Neural crest cell (in vitro differentiated cells): Measurements from ENCODE around the gene HMG20A. TPM values are rescaled to one million over a fixed set of nuclear protein-coding genes. Genes with fewer than 3 reads are reported as not detected.

Experiments
- DNase-seq: peaks from one replicate; pipeline ENCODE4 v3.0.0; 2021; ENCODE audit warnings: low read depth, mixed read lengths, low spot score
- H3K27ac Mint-ChIP-seq: one replicate; pipeline ENCODE4 v1.8.0; 2021; ENCODE audit warnings: mild to moderate bottlenecking, mixed read lengths; ENCODE audit not compliant: unreplicated experiment
- H3K27me3 Mint-ChIP-seq: 2 replicates; pipeline ENCODE4 v1.8.0; 2021; ENCODE audit warnings: low read depth, mild to moderate bottlenecking, mixed read lengths
- H3K36me3 Mint-ChIP-seq: 2 replicates; pipeline ENCODE4 v1.8.0; 2021; ENCODE audit warnings: low read depth, mild to moderate bottlenecking, mixed read lengths
- H3K4me1 Mint-ChIP-seq: 2 replicates; pipeline ENCODE4 v1.8.0; 2021; ENCODE audit warnings: mixed read lengths
- H3K4me3 Mint-ChIP-seq: one replicate; pipeline ENCODE4 v1.8.0; 2021; ENCODE audit warnings: mild to moderate bottlenecking, mixed read lengths
- H3K9me3 Mint-ChIP-seq: 2 replicates; pipeline ENCODE4 v1.8.0; 2021; ENCODE audit warnings: mixed read lengths
- total RNA-seq: library from RNA; stranded (reverse); gene quantifications from 2 replicates; pipeline ENCODE4 v1.2.1, GENCODE V29; 2021
- TF ChIP-seq, protein P1 (sequence below): fragments of 200-600 bp; sonication (generic); conservative IDR thresholded peaks from 2 replicates; pipeline ENCODE4 v1.5.0; 2021; ENCODE audit warnings: antibody characterized with exemption, mild to moderate bottlenecking

HMG20A gene
- total RNA-seq, 1 donor from 2014 or later: 67.2 TPM

DNA sequence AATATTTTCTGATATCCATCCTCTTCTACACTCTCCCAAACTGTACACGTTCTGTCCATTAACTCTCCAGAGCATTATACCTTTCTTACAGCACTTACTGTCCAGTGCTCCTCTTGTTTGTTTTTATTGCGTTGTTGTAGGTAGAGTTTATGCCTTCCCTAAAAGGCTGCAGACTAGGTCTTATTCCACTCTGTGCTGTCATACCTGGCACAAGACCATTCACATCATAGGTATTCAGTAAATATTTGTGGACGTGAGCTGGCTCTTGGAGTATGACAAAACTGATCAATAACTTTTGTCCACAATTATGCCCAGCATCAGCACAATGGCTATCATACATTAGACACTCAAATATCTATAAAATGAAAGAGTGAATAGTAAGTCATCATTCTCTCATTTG, 4.4 kb downstream of the HMG20A start:
- H3K27me3 Mint-ChIP-seq: no peaks in the 10 kb centered on the region
- H3K9me3 Mint-ChIP-seq: no peaks in the 10 kb centered on the region
- H3K4me3 Mint-ChIP-seq: peak overlapping the region; percentile 12
- peaks cover 28% of the 10 kb centered on the region for H3K4me1 Mint-ChIP-seq
- H3K27ac Mint-ChIP-seq: no peak overlapping the region
- no peak for DNase-seq
- TF ChIP-seq, protein P1, sequence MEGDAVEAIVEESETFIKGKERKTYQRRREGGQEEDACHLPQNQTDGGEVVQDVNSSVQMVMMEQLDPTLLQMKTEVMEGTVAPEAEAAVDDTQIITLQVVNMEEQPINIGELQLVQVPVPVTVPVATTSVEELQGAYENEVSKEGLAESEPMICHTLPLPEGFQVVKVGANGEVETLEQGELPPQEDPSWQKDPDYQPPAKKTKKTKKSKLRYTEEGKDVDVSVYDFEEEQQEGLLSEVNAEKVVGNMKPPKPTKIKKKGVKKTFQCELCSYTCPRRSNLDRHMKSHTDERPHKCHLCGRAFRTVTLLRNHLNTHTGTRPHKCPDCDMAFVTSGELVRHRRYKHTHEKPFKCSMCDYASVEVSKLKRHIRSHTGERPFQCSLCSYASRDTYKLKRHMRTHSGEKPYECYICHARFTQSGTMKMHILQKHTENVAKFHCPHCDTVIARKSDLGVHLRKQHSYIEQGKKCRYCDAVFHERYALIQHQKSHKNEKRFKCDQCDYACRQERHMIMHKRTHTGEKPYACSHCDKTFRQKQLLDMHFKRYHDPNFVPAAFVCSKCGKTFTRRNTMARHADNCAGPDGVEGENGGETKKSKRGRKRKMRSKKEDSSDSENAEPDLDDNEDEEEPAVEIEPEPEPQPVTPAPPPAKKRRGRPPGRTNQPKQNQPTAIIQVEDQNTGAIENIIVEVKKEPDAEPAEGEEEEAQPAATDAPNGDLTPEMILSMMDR: no peak
- H3K36me3 Mint-ChIP-seq: peaks cover 2% of the 10 kb centered on the region

DNA sequence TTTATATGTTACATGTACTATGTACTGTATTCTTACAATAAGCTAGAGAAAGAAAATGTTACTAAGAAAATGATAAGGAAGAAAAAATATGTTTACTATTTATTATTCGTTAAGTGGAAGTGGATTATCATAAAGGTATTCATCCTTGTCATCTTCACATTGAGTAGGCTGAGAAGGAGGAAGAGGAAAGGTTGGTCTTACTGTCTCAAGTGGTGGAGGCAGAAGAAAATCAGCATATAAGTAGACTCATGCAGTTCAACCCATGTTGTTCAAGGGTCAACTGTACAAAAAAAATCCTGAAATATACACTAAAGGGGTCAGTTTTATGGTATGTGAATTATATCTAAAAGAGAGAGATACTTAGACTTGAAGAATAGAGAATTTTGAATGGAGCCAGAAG, 5.7 kb downstream of the HMG20A start:
- Mint-ChIP-seq H3K9me3 (no peaks in the 10 kb centered on the region), H3K4me3 (no peak overlapping the region), H3K27me3 (no peaks in the 10 kb centered on the region), H3K4me1 (peaks cover 25% of the 10 kb centered on the region), H3K27ac (no peak overlapping the region), H3K36me3 (peaks cover 2% of the 10 kb centered on the region)
- DNase-seq: no peak
- TF ChIP-seq, protein P1: no peak

DNA sequence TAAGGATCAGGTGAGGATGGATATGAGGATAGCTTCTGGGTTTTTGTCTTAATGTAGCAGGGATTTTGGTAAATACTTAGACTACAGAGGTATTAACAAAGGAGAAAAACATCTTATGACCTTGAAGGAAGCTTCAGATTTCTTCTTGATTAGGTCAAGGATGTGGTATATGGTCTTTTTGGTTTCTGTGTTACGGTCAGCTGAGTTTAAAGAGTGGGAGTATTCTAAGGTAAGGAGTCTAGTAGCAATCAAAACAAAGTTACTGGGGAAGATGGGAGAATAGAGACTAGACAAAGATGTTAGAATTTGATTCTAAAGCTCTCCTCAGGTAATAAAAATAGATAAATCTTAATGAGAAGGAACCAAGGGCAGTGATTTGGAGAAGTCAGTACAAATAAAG, 6.2 kb downstream of the HMG20A start:
- Mint-ChIP-seq H3K4me1 (peaks cover 20% of the 10 kb centered on the region), H3K27me3 (no peaks in the 10 kb centered on the region), H3K9me3 (no peaks in the 10 kb centered on the region), H3K27ac (no peak overlapping the region), H3K4me3 (no peak overlapping the region), H3K36me3 (peaks cover 2% of the 10 kb centered on the region)
- no peak for DNase-seq
- TF ChIP-seq, protein P1: no peak

DNA sequence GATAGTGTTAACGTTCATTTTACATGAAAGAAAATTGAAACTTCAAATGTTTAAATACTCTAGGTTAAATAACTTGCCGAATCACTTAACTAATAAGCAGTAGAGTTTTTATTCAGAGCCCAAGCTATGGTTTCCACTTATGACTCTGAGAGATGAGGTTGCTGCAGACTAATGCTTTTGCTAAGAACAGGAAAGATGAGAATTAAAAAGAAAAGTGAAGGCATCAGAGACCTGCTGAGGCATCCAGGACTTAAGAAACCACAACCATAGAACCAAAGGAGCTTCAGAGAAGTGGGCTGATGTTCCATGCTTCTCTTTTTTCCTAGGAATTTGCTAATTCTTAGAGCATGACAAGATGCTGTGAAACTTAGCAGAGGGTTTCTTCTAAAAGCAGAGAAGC, 9.5 kb downstream of the HMG20A start:
- no peaks in the 10 kb centered on the region for H3K27me3 Mint-ChIP-seq
- H3K4me3 Mint-ChIP-seq: no peak overlapping the region
- no peak for DNase-seq
- no peak overlapping the region for H3K27ac Mint-ChIP-seq
- peaks cover 2% of the 10 kb centered on the region for H3K36me3 Mint-ChIP-seq
- H3K4me1 Mint-ChIP-seq: peaks cover under 1% of the 10 kb centered on the region
- no peaks in the 10 kb centered on the region for H3K9me3 Mint-ChIP-seq
- TF ChIP-seq, protein P1: no peak

DNA sequence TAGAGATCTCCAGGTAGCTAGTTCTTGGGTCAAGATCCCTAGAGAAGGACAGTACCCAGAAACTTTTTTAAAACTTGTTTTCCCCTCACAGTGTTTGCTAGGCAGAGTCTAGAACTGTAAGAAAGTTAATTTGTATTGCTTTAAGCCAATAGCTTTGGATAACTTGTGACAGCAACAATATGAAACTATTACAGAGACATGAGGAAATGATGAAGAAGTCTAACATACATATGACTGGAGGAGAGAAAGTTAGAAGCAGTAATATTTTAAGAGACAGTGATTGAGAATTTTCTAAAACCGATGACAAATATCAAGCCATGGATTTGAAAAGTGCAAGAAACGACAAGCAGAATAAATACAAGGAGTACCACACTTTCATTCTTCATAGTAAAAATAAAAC, 10.0 kb downstream of the HMG20A start:
- Mint-ChIP-seq H3K36me3 (peaks cover 2% of the 10 kb centered on the region), H3K4me1 (no peaks in the 10 kb centered on the region), H3K27me3 (no peaks in the 10 kb centered on the region), H3K9me3 (no peaks in the 10 kb centered on the region), H3K4me3 (no peak overlapping the region), H3K27ac (no peak overlapping the region)
- TF ChIP-seq, protein P1: no peak
- DNase-seq: no peak

DNA sequence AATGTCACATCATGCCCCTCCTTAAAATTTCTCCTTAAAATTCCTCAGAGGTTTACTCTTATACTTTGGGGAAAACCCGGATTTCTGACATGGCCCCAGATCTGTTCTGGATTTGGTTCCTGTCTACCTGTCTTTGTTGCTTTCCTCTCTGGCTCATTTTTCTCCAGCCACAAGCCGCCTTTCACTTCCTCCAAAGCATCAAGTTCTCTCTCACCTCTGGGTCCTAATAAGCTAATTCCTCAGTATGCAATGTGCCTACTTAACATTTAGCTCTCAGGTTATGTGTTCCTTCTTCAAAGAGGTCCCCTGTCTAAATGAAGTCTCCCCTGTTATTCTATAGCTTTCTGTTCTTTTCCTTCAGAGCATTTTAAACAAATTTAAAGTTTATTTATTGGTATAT, 16.1 kb downstream of the HMG20A start:
- Mint-ChIP-seq H3K4me3 (no peak overlapping the region), H3K27me3 (no peaks in the 10 kb centered on the region), H3K4me1 (no peaks in the 10 kb centered on the region), H3K36me3 (peaks cover 3% of the 10 kb centered on the region), H3K27ac (no peak overlapping the region), H3K9me3 (no peaks in the 10 kb centered on the region)
- no peak for DNase-seq
- TF ChIP-seq, protein P1: no peak
